Adrenal gland (tissue), 19 donors: ENCODE measurements around the gene HHIPL1. TPM values are rescaled to one million over a fixed set of nuclear protein-coding genes. Genes with fewer than 3 reads are reported as not detected.
A peak's percentile ranks its signal among the peaks of the same experiment; 100 is the strongest.

Source experiments
- DNase-seq, 7 donors: peaks; one replicate each; pipeline ENCODE4 v3.0.0-alpha.2; 2019 to 2020
- H3K27ac ChIP-seq, 5 donors: fragments of 200-600 bp; sonication (generic) in 4 of 5; 1 replicate in 3 of 5; 2 replicates in 2 of 5; pipeline versions ENCODE4 v1.5.1 to v1.8.0; 2016 to 2020; ENCODE audit warnings: mild to moderate bottlenecking in 1 of 5
- H3K27me3 ChIP-seq: fragments of 200-600 bp; 2 replicates; pipeline ENCODE4 v1.8.0; 2021
- H3K36me3 ChIP-seq, 2 donors: fragments of 200-600 bp; replicated peaks in 1 of 2; 1 replicate in 1 of 2; 2 replicates in 1 of 2; pipeline versions ENCODE4 v1.5.1 to v1.8.0; 2018 to 2022
- H3K4me1 ChIP-seq, 2 donors: fragments of 200-600 bp; replicated peaks in 1 of 2; 1 replicate in 1 of 2; 2 replicates in 1 of 2; pipeline versions ENCODE4 v1.5.1 to v1.8.0; 2018 to 2021
- H3K4me3 ChIP-seq, 4 donors: fragments of 200-600 bp; sonication (generic) in 3 of 4; one replicate each; pipeline ENCODE4 v1.5.1; 2016 to 2018
- H3K9me3 ChIP-seq, 3 donors: fragments of 200-600 bp; sonication (generic) in 1 of 3; replicated peaks in 1 of 3; 1 replicate in 2 of 3; 2 replicates in 1 of 3; pipeline versions ENCODE4 v1.5.1 to v1.8.0; 2016 to 2021
- POLR2A ChIP-seq, 2 donors: fragments of 450-650 bp; IDR thresholded peaks; one replicate each; pipeline ENCODE4 v1.6.1; 2017; ENCODE audit warnings: antibody characterized with exemption in 2 of 2, mild to moderate bottlenecking in 2 of 2, moderate library complexity in 1 of 2
- WGBS, 4 donors: extraction: QIAGEN DNeasy Blood & Tissue Kit in 2 of 4; methylation state at CpG; one replicate each; pipeline versions ENCODE4 v1.1.5 to v1.1.7; 2013 to 2017; 5-methylcytosine and 5-hydroxymethylcytosine counted together
- intact Hi-C, 2 donors: fragments of 100-400 bp; cut with DNase I; formaldehyde crosslinking; loops; one replicate each; pipeline versions ENCODE4 v1.14.1 to v1.15.0; 2022 to 2023
- long read RNA-seq, 10 donors: library from polyadenylated mRNA in 3 of 10; unstranded in 2 of 10; stranded (forward) in 1 of 10; transcript quantifications; one replicate each; pipeline ENCODE4 v2.0.0 and lab custom pipeline, GENCODE V29; 2021 to 2026
- polyA plus RNA-seq, 3 donors: library from polyadenylated mRNA; stranded (reverse); fragments of 200-250 nt in 2 of 3; fragments of 350-450 nt in 1 of 3; fragmentation: Illumina TruSeq in 1 of 3; extraction: RNeasy Lipid Tissue Mini Kit (QIAGEN cat#74804) in 1 of 3; gene quantifications; one replicate each; pipeline ENCODE4 v1.2.3, GENCODE V29; 2013 to 2014
- total RNA-seq, 9 donors: library from RNA; depleted of rRNA in 4 of 9; stranded (reverse); fragments of >200 nt in 4 of 9; fragments of 120-200 nt in 1 of 9; fragmentation: NEBNext Ultra II Directional in 1 of 9; extraction: Animal tissue kit (Norgen Biotek cat#: 25700) in 1 of 9; gene quantifications; one replicate each; pipeline versions ENCODE4 v1.1.0 to v1.2.4, GENCODE V29; 2013 to 2023
- TF ChIP-seq, protein P1 (sequence below), 6 experiments: fragments of 450-650 bp in 4 of 6; fragments of 200-600 bp in 2 of 6; sonication (generic) in 1 of 6; IDR thresholded peaks; 1 replicate in 5 of 6; 2 replicates in 1 of 6; pipeline versions ENCODE4 v1.5.1 to v1.8.0; 2016 to 2021; ENCODE audit warnings: antibody characterized with exemption in 6 of 6, mild to moderate bottlenecking in 2 of 6, moderate library complexity in 1 of 6
- donor health status: healthy with polysubstance abuse.
- donor health status: Bipolar disorder and iron deficiency.
- donor health status: DM: yes; HTN: yes; CAD: no.
- donor health status: DM: no; HTN: no; CAD: no.
- donor health status: DM: no; HTN: no; CAD: no.
- donor health status: DM: yes; HTN: yes; CAD: no.

Gene HHIPL1
- 1 to 10 TPM in 8 of 9 donors, under 1 TPM in 1; 0.39 to 2.9 (median 1.6) TPM for total RNA-seq
- polyA plus RNA-seq = under 1 TPM; 0.20 to 0.64 (median 0.51) TPM
- long read RNA-seq, donor 1 = 0 reads
- long read RNA-seq, donor 2 = 0 reads
- long read RNA-seq, donor 3 = 0 reads
- long read RNA-seq, donor 4 = 0 reads
- long read RNA-seq, donor 5, full-length matches to known transcripts = 8 of 9 reads
- long read RNA-seq, donor 5, partial matches to known transcripts = 0 of 9 reads
- long read RNA-seq, donor 5, other reads (novel, unspliced or antisense) = 1 of 9 reads
- long read RNA-seq, donor 6 = 0 reads
- long read RNA-seq, donor 7 = 0 reads
- long read RNA-seq, donor 8 = 0 reads
- long read RNA-seq, donor 9 = 0 reads
- long read RNA-seq, donor 10 = 0 reads

DNA sequence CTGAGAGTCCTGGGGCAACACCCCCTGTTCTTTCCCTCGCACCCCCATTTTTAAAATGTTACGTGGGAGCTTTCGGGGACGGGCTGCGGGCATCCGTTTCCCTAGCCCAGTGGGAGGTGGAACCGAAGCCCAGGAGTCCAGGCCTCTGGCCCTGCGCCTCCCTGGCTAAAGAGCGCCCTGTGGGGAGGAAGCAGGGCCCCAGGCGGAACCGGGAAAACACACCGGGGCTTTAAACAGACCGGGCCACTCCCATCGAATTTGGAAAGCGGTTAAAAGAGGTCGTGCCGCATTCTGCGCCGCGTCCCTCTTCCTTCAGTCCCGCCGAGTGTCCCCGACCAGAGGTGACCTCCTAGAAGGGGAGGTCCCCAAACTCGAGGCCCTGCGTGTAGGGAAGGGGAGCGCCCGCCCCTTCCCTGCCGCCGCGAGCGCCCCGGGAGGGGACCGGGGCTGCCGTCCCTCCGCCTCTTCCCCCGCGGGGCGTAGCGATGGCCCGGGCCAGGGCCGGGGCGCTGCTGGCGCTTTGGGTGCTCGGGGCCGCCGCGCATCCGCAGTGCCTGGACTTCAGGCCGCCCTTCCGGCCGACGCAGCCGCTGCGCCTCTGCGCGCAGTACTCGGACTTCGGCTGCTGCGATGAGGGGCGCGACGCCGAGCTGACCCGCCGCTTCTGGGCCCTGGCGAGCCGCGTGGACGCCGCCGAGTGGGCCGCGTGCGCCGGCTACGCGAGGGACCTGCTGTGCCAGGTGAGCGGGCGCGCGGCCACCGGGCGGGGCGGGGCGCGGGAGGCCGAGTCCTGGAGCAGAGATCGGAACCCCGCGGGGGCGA lies at the start of gene HHIPL1:
HHIPL1 (plus strand) TSS at position 407 of the 822 bp plus-strand sequence; CDS start at position 486, 79 bp downstream.
- peaks cover 0 to 7% of the 10 kb centered on the region in 2 donors for H3K4me1 ChIP-seq
- H3K36me3 ChIP-seq = no peaks in the 10 kb centered on the region
- TF ChIP-seq POLR2A (IDR thresholded peaks at IDR 0.05) = no peak
- TF ChIP-seq, protein P1, sequence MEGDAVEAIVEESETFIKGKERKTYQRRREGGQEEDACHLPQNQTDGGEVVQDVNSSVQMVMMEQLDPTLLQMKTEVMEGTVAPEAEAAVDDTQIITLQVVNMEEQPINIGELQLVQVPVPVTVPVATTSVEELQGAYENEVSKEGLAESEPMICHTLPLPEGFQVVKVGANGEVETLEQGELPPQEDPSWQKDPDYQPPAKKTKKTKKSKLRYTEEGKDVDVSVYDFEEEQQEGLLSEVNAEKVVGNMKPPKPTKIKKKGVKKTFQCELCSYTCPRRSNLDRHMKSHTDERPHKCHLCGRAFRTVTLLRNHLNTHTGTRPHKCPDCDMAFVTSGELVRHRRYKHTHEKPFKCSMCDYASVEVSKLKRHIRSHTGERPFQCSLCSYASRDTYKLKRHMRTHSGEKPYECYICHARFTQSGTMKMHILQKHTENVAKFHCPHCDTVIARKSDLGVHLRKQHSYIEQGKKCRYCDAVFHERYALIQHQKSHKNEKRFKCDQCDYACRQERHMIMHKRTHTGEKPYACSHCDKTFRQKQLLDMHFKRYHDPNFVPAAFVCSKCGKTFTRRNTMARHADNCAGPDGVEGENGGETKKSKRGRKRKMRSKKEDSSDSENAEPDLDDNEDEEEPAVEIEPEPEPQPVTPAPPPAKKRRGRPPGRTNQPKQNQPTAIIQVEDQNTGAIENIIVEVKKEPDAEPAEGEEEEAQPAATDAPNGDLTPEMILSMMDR (IDR thresholded peaks at IDR 0.05) = peak in 1 of 6 experiments; percentile 5
- intact Hi-C loops = no loop called here
- 9 to 66% (median 27%) methylated on average over 7 to 91 of the region's 91 CpGs for whole genome bisulfite sequencing, 4 donors
- H3K27ac ChIP-seq = peak within 1 kb of the TSS in 1 of 5 donors; percentile 3
- H3K4me3 ChIP-seq = peak within 1 kb of the TSS in 2 of 4 donors; percentile 25 to 70
- H3K27me3 ChIP-seq = peaks cover 4% of the 10 kb centered on the region
- peak in 1 of 7 donors; percentile 9 for DNase-seq
- no peaks in the 10 kb centered on the region for H3K9me3 ChIP-seq

DNA sequence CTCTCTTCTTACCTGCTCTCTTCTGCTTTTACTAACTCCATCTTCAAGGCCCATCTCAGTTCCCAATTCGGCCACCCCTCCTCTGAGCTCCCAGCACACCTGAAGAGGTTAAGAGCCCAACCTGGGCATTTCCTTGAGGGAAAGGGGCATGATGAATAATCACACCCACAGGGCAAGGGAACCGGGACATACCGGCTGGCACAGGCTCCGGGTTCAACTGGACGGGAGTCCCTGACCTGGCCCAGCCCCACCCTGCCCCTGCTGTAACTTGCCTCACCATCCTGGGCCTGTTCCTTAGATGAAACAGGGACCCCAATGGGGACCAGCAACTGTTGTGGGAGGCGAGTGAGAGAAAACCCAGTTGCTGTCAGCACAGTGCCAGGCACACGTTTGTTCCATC lies 49.4 kb upstream of the HHIPL1 start:
- H3K9me3 ChIP-seq = no peaks in the 10 kb centered on the region
- no peaks in the 10 kb centered on the region for H3K36me3 ChIP-seq
- TF ChIP-seq, protein P1 (IDR thresholded peaks at IDR 0.05) = no peak
- no peak for TF ChIP-seq POLR2A (IDR thresholded peaks at IDR 0.05)
- H3K4me3 ChIP-seq = no peak overlapping the region
- peaks cover 56 to 67% of the 10 kb centered on the region in 2 donors for H3K4me1 ChIP-seq
- WGBS, 4 donors = 44 to 56% (median 52%) methylated on average over 3 to 7 of the region's 7 CpGs
- peak overlapping the region; percentile 30 to 87 (median 83) for H3K27ac ChIP-seq
- no peak for DNase-seq
- H3K27me3 ChIP-seq = no peaks in the 10 kb centered on the region
- intact Hi-C loops = no loop called here

DNA sequence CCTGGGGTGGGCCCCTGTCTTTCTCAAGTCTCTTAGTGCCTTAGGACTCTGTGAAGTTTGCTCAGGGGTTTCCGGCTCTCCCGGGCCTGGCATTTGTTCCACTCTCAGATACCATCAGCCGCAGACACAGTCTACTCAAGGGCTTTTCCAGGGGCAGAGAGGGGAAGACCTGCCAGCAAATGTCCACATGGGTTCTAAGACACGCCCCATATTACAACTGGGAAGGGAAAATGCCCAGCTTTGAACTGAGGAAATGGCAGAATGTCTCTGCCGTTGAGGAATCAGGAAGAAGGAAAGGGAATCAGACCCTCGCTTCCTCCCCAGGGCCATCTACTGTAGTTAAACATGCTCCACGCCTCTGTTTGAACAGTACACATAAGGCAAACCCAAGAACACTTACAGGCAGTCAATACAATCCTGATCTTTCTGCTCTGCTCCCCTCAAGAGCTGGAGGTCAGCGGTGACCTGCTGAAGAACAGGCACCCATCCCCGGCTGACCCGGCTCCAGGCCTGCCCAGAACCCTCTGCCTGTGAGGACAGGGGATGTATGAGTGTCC lies 48.8 kb upstream of the HHIPL1 start:
- Histone ChIP-seq H3K27me3 (no peaks in the 10 kb centered on the region), H3K4me3 (no peak overlapping the region), H3K4me1 (peaks cover 56 to 67% of the 10 kb centered on the region in 2 donors), H3K36me3 (no peaks in the 10 kb centered on the region), H3K9me3 (no peaks in the 10 kb centered on the region), H3K27ac (peak overlapping the region; percentile 30 to 87 (median 83))
- WGBS, 4 donors = 41 to 51% (median 42%) methylated on average over 10 of the region's 10 CpGs
- peak; percentile 74 to 91 (median 89) for DNase-seq
- peak in 1 of 2 donors; percentile 72 for TF ChIP-seq POLR2A (IDR thresholded peaks at IDR 0.05)
- TF ChIP-seq, protein P1 (IDR thresholded peaks at IDR 0.05) = no peak
- intact Hi-C loops = no loop called here

DNA sequence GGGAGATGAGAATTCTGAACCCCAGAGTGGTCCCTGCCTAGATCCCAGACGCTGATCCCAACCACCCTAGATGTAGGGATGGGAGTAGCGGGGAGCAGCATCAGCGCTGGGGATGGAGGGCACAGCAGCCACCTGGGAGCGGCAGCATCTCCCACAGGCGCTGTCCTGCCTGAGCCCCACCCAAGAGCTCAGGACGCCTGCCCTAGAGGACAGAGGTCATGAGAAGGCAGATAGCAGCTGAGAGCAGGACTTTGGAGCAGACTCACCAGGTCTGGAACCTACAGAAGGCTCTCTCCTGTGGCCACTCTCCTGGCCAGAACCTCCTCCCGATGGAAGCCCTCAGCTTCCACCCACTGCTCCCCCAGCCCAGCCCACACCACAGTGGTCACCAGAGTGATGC lies 48.2 kb upstream of the HHIPL1 start:
- H3K27me3 ChIP-seq = no peaks in the 10 kb centered on the region
- 78 to 94% (median 88%) methylated on average over 4 to 7 of the region's 7 CpGs for WGBS, 4 donors
- H3K27ac ChIP-seq = peak overlapping the region in 4 of 5 donors; percentile 54 to 87 (median 84)
- TF ChIP-seq, protein P1 (IDR thresholded peaks at IDR 0.05) = no peak
- no peak for TF ChIP-seq POLR2A (IDR thresholded peaks at IDR 0.05)
- peaks cover 58 to 69% of the 10 kb centered on the region in 2 donors for H3K4me1 ChIP-seq
- no peaks in the 10 kb centered on the region for H3K9me3 ChIP-seq
- DNase-seq = no peak
- H3K36me3 ChIP-seq = no peaks in the 10 kb centered on the region
- intact Hi-C loops = no loop called here
- no peak overlapping the region for H3K4me3 ChIP-seq
